HTR-8/SVneo (cell line): ENCODE measurements around the gene NFE2L3.
"Not testable (repeated sequence)": the region's sequence is repeated elsewhere in the genome, so short reads cannot be mapped to it uniquely, and the experiment has no call there.

ENCODE experiments used
- DNase-seq: peaks from one replicate; pipeline ENCODE4 v3.0.0; 2011; ENCODE audit warnings: low spot score, mixed read lengths; ENCODE audit not compliant: insufficient read length
- FAIRE-seq: peaks from 2 replicates; lab custom pipeline; 2011; peaks lifted over from hg19 to GRCh38; lab: Jason Lieb, UNC

Gene NFE2L3

GRCh38 chr7:26183545-26184280, 31.7 kb downstream of the NFE2L3 start:
- no peak for DNase-seq
- no peak for FAIRE-seq

- not testable (repeated sequence) for DNase-seq, FAIRE-seq
These were observed 32.5 kb downstream of the NFE2L3 start for GRCh38 chr7:26184281-26185101.

GRCh38 chr7:26185131-26185843, 33.3 kb downstream of the NFE2L3 start:
- no peak for DNase-seq
- no peak for FAIRE-seq

- no peak for FAIRE-seq
These were observed 33.8 kb downstream of the NFE2L3 start for GRCh38 chr7:26185844-26186180.

GRCh38 chr7:26186364-26187311, 34.6 kb downstream of the NFE2L3 start:
- no peak for DNase-seq
- FAIRE-seq = no peak

More at GRCh38 chr7:26185844-26186180, 33.8 kb downstream of the NFE2L3 start:
- no peak for DNase-seq

GRCh38 chr7:26187380-26188205, 35.6 kb downstream of the NFE2L3 start:
- DNase-seq = no peak
- no peak for FAIRE-seq

- no peak for DNase-seq
- no peak for FAIRE-seq
These were observed 36.4 kb downstream of the NFE2L3 start for GRCh38 chr7:26188206-26188956.

- FAIRE-seq (peak; percentile 33), DNase-seq (no peak)
These were observed 37.1 kb downstream of the NFE2L3 start for GRCh38 chr7:26188957-26189541.

- FAIRE-seq = no peak
- no peak for DNase-seq
These were observed 37.7 kb downstream of the NFE2L3 start for GRCh38 chr7:26189697-26190096.

- no peak for FAIRE-seq
- no peak for DNase-seq
These were observed 38.4 kb downstream of the NFE2L3 start for GRCh38 chr7:26190417-26190869.

- FAIRE-seq = no peak
These were observed 39.4 kb downstream of the NFE2L3 start for GRCh38 chr7:26191233-26191973.

GRCh38 chr7:26191974-26192479, 40.0 kb downstream of the NFE2L3 start:
- DNase-seq (no peak), FAIRE-seq (no peak)

More at GRCh38 chr7:26191233-26191973, 39.4 kb downstream of the NFE2L3 start:
- no peak for DNase-seq

- FAIRE-seq (no peak), DNase-seq (no peak)
These were observed 40.6 kb downstream of the NFE2L3 start for GRCh38 chr7:26192485-26193087.

GRCh38 chr7:26193432-26194207, 41.6 kb downstream of the NFE2L3 start:
- DNase-seq = no peak
- FAIRE-seq = no peak

GRCh38 chr7:26194764-26195163, 42.8 kb downstream of the NFE2L3 start:
- not testable (repeated sequence) for FAIRE-seq, DNase-seq

- DNase-seq (no peak), FAIRE-seq (no peak)
These were observed 43.2 kb downstream of the NFE2L3 start for GRCh38 chr7:26195182-26195581.
